ENCODE results near the gene FFAR1.
"Not testable (repeated sequence)": the region's sequence is repeated elsewhere in the genome, so short reads cannot be mapped to it uniquely, and the experiment has no call there.

DNA sequence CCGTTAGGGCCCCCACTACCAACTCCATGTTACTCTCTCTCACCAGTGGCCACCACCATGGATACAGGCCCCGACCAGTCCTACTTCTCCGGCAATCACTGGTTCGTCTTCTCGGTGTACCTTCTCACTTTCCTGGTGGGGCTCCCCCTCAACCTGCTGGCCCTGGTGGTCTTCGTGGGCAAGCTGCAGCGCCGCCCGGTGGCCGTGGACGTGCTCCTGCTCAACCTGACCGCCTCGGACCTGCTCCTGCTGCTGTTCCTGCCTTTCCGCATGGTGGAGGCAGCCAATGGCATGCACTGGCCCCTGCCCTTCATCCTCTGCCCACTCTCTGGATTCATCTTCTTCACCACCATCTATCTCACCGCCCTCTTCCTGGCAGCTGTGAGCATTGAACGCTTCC, 11.1 kb downstream of the FFAR1 start:
- TF ChIP-seq, protein P1, sequence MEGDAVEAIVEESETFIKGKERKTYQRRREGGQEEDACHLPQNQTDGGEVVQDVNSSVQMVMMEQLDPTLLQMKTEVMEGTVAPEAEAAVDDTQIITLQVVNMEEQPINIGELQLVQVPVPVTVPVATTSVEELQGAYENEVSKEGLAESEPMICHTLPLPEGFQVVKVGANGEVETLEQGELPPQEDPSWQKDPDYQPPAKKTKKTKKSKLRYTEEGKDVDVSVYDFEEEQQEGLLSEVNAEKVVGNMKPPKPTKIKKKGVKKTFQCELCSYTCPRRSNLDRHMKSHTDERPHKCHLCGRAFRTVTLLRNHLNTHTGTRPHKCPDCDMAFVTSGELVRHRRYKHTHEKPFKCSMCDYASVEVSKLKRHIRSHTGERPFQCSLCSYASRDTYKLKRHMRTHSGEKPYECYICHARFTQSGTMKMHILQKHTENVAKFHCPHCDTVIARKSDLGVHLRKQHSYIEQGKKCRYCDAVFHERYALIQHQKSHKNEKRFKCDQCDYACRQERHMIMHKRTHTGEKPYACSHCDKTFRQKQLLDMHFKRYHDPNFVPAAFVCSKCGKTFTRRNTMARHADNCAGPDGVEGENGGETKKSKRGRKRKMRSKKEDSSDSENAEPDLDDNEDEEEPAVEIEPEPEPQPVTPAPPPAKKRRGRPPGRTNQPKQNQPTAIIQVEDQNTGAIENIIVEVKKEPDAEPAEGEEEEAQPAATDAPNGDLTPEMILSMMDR (conservative IDR thresholded peaks at IDR 0.05): not testable (repeated sequence)
- TF ChIP-seq ZFX (IDR thresholded peaks at IDR 0.05): not testable (repeated sequence)

Measured in C4-2B (cell line).